Measurements from ENCODE around the gene ZMYND15.

Gene ZMYND15

DNA sequence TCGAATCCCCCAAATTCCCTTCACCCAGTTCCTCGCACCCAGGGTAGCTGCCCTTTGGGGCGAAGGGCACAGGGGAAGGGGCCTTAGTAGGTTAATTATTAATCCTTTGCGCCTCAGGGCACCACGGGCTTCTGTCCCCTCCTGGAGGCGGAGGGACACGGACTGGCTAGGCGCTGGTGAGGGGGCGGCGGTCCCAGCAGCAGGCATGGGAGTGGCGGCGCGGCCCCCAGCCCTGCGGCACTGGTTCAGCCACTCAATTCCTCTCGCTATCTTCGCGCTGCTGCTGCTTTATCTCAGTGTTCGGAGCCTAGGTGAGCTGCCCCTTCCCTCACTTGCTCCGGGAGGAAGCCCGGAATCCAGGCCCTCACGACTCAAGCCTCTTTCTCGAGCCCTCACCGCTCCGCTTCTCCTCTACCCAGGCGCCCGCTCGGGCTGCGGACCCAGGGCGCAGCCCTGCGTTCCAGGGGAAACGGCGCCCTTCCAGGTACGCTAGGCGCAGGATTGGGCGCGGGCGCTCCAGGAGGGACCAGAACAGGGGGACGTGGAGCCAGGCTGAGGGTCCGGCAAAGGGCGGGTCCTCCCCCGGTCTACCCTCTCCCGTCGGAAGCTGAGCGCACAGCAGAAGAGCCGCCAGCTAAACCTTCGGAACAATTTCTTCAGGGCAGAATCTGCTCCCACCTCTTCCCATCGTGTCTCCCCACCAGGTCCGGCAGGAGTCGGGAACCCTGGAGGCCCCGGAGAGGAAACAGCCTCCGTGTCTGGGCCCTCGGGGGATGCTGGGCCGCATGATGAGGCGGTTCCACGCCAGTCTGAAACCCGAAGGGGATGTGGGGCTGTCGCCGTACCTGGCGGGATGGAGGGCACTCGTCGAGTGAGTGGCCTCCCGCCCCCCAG is 49.4 kb downstream of the ZMYND15 start, which contains the start of gene GLTPD2:
TSS of gene GLTPD2 (plus strand) at position 158 of the 894 bp plus-strand sequence. CDS start at position 206, 48 bp downstream.
- DNase-seq, result no peak

DNA sequence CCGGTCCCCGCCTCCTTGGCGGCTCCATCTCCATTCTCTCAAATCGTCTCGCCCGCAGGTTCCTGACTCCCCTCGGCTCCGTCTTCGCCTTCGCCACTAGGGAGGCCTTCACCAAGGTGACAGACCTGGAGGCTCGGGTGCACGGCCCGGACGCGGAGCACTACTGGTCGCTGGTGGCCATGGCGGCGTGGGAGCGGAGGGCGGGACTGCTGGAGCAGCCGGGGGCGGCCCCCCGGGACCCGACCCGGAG is 50.0 kb downstream of the ZMYND15 start:
- DNase-seq, result no peak

DNA sequence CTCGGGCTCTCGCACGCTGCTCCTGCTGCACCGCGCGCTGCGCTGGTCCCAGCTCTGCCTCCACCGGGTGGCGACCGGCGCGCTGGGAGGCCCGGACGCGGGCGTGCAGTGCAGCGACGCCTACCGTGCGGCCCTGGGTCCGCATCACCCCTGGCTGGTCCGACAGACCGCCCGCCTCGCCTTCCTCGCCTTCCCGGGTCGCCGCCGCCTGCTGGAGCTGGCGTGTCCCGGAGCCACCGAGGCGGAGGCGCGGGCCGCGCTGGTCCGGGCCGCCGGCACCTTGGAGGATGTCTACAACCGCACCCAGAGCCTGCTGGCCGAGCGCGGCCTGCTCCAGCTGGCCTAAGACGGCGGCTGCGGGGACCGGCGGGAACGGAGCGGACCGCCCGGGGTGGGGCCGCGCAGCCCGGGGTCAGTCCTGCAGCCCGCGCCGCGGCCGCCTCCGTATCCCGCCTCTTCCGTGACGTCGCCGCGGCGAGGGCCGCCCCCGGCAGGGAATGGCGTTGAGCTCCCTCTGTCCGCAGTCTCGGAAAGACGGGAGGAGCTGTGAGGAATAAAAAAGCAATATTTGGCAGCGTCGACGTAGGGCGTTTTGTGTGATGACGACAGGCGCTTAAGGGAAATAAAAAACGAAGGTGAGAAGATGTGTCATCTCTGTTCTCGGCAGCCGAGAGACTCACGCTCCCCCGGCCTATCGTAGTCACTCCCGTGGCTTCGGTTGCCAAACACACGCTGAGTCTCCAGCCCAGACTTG is 50.5 kb downstream of the ZMYND15 start:
- peak; percentile 75 for DNase-seq

DNA sequence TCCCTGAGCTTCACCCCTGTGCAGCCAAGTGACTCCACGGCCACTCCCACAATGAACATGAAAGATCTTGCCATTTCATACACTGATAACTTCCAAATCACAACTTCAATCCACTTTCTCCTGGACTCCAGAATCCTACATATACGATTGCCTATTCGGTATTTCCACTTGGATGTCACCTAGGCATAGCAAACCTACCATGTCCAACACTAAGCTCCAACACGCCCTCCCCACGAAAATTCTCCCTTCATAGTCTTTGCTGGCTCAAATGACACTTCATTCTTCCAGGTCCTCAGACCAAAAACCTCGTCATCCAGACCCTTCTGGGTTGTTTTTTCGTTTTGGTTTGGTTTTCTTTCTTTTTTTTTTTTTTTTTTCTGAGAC is 51.1 kb downstream of the ZMYND15 start:
- DNase-seq, result no peak

DNA sequence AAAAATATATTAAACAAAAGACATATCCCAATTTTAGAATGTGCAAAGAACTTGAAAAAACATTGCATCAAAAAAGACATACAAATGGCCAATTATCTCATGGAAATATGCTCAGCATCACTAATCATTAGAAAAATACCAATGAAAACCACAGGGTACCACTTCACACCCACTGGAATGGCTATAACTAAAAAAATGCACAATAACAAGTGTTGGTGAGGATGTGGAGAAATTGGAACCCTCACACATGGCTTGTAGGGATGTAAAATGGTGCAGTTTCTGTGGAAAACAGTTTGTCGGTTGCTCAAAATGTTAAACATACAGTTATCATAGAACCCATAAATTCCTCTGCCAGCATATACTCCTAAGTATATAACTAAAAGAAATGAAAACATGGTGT is 55.5 kb downstream of the ZMYND15 start:
- no peak for DNase-seq
